Activated B cell treated with CpG ODN at 0.5 μM for 24 hours (primary cell): ENCODE measurements around the gene IKZF2. TPM values are rescaled to one million over a fixed set of nuclear protein-coding genes. Genes with fewer than 3 reads are reported as not detected.

ENCODE experiments used
- ATAC-seq: fragments of 200-7000 bp; cut with Tn5 transposase; one replicate; pipeline ENCODE4 v1.10.0; 2021; ENCODE audit warnings: low read depth, mild to moderate bottlenecking, moderate library complexity
- CTCF ChIA-PET: fragments of 350-600 bp; sonication (Branson Sonifier 250); formaldehyde crosslinking; loops from one replicate; lab custom pipeline; 2021; ENCODE audit warnings: antibody characterized with exemption; lab: Charles Lee
- POLR2A ChIA-PET: fragments of 350-600 bp; sonication (Branson Sonifier 250); formaldehyde crosslinking; loops from one replicate; lab custom pipeline; 2021; ENCODE audit warnings: antibody characterized with exemption; lab: Charles Lee
- DNase-seq: peaks from one replicate; pipeline ENCODE4 v3.0.0; 2022
- H3K27ac Mint-ChIP-seq: one replicate; pipeline ENCODE4 v1.8.0; 2020; ENCODE audit warnings: mixed read lengths
- H3K27me3 Mint-ChIP-seq: one replicate; pipeline ENCODE4 v1.8.0; 2021; ENCODE audit warnings: mixed read lengths
- H3K36me3 Mint-ChIP-seq: one replicate; pipeline ENCODE4 v1.8.0; 2021; ENCODE audit warnings: low read depth, mixed read lengths
- H3K4me1 Mint-ChIP-seq: one replicate; pipeline ENCODE4 v1.8.0; 2021; ENCODE audit warnings: mixed read lengths
- H3K4me3 Mint-ChIP-seq: one replicate; pipeline ENCODE4 v1.8.0; 2020; ENCODE audit warnings: mild to moderate bottlenecking, mixed read lengths
- H3K9me3 Mint-ChIP-seq: one replicate; pipeline ENCODE4 v1.8.0; 2020; ENCODE audit warnings: mixed read lengths
- intact Hi-C: fragments of 100-400 bp; cut with micrococcal nuclease; formaldehyde crosslinking; loops from one replicate; pipeline ENCODE4 v1.15.1; 2024
- total RNA-seq: library from RNA; stranded (reverse); gene quantifications from 2 replicates; pipeline ENCODE4 v1.2.3, GENCODE V29; 2022
- TF ChIP-seq, protein P1 (sequence below): fragments of 200-600 bp; IDR thresholded peaks from one replicate; pipeline ENCODE4 v1.8.0; 2022; ENCODE audit warnings: antibody characterized with exemption, mild to moderate bottlenecking

Gene IKZF2
- total RNA-seq, 1 donor from 2014 or later = 60.2 TPM

DNA sequence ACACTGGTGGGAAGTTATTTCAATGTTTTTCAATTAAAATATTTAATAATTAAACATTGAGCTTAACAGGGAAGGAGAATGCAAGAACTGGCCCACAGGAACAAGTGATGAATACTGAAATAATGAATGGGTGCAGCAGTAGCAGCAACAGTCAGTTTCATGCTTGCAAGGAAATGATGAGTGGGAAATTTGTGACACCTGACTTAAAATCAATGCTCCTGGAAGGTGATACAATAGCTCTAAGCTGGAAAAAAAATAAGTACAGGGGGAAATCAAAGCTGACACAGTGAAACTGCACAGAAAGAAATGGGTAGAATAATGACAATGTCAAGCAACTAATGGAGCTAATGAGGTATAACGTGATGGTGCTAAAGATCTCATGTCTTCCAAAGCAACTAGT lies 184.5 kb downstream of the IKZF2 start:
- no peak for DNase-seq
- no peaks in the 10 kb centered on the region for H3K9me3 Mint-ChIP-seq
- intact Hi-C loops = no loop called here
- POLR2A ChIA-PET = no interaction called here
- no peak overlapping the region for H3K27ac Mint-ChIP-seq
- H3K4me3 Mint-ChIP-seq = no peak overlapping the region
- CTCF ChIA-PET = no interaction called here
- TF ChIP-seq, protein P1, sequence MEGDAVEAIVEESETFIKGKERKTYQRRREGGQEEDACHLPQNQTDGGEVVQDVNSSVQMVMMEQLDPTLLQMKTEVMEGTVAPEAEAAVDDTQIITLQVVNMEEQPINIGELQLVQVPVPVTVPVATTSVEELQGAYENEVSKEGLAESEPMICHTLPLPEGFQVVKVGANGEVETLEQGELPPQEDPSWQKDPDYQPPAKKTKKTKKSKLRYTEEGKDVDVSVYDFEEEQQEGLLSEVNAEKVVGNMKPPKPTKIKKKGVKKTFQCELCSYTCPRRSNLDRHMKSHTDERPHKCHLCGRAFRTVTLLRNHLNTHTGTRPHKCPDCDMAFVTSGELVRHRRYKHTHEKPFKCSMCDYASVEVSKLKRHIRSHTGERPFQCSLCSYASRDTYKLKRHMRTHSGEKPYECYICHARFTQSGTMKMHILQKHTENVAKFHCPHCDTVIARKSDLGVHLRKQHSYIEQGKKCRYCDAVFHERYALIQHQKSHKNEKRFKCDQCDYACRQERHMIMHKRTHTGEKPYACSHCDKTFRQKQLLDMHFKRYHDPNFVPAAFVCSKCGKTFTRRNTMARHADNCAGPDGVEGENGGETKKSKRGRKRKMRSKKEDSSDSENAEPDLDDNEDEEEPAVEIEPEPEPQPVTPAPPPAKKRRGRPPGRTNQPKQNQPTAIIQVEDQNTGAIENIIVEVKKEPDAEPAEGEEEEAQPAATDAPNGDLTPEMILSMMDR = no peak
- ATAC-seq = no peak
- H3K27me3 Mint-ChIP-seq = no peaks in the 10 kb centered on the region
- peaks cover 9% of the 10 kb centered on the region for H3K4me1 Mint-ChIP-seq
- H3K36me3 Mint-ChIP-seq = no peaks in the 10 kb centered on the region

DNA sequence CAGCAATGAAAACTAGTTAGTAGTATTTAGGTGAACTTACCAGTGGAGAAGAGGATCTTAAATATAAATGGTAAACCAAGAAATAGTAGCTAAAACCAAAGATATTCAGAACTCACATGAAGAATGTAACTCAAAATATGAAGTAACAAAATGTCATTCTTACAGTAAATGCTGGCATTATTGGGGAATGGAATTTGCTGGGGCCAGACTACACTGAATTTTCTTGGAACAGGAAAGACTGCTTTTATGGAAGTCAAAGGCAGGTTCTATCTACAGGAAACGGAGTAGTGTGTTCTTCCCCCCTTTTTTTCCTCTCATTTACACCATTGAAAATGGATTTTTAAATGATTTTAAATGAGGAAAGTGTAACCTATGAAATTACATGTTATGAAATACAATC lies 188.7 kb downstream of the IKZF2 start:
- H3K9me3 Mint-ChIP-seq = no peaks in the 10 kb centered on the region
- H3K27ac Mint-ChIP-seq = no peak overlapping the region
- no peak overlapping the region for H3K4me3 Mint-ChIP-seq
- intact Hi-C loops = loop anchor here (2.0 kb wide), 1 partner anchor 14 kb away; no protein-coding TSS in a partner anchor
- TF ChIP-seq, protein P1 = no peak
- ATAC-seq = no peak
- POLR2A ChIA-PET = no interaction called here
- no peaks in the 10 kb centered on the region for H3K36me3 Mint-ChIP-seq
- H3K27me3 Mint-ChIP-seq = no peaks in the 10 kb centered on the region
- H3K4me1 Mint-ChIP-seq = peaks cover 14% of the 10 kb centered on the region
- CTCF ChIA-PET = no interaction called here
- DNase-seq = no peak

DNA sequence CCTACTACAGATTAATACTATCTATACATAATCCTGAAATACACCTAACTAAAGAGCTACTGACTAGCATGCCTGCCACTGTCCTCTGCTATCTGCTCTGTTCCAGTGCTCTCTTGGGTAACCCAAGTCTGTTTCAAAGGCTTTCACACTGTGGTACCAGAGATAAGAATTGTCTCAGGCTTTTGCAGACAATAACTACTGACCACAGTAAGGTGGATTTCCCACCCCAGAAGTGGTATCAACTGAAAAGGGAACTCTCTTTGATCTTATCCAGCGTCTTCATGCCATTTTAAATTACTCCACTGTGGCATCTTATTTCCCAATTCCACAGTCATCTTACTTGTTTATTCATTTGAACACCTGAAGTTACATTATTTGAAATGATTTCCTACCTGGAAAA lies 190.2 kb downstream of the IKZF2 start:
- intact Hi-C loops = no loop called here
- no peak overlapping the region for H3K4me3 Mint-ChIP-seq
- no peak overlapping the region for H3K27ac Mint-ChIP-seq
- ChIA-PET CTCF (no interaction called here), POLR2A (interaction anchor here (0.7 kb wide), 1 partner anchor 169 kb away, joined by 3 read pairs; no protein-coding TSS in a partner anchor)
- no peaks in the 10 kb centered on the region for H3K27me3 Mint-ChIP-seq
- no peak for ATAC-seq
- peaks cover 7% of the 10 kb centered on the region for H3K4me1 Mint-ChIP-seq
- TF ChIP-seq, protein P1 = no peak
- H3K9me3 Mint-ChIP-seq = no peaks in the 10 kb centered on the region
- no peaks in the 10 kb centered on the region for H3K36me3 Mint-ChIP-seq
- no peak for DNase-seq

DNA sequence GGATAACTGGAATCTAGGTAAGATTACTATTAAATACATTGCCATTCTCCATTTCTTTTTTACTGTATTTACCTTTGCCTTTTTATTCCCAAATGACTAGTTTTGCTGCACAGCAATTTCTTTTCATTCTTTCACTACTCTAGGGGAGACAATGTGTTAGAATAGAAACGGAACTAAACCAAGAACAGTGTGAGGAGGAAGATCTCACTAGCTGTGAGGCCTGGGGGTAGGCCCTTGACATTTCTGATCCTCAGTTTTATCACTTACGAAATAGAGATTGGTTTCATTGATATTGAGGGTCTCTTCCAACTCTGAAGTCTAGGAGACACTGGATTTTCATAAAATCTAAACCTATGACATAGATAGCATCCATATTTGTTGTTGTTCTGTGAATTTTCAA lies 191.1 kb downstream of the IKZF2 start:
- ATAC-seq (no peak), DNase-seq (no peak)
- intact Hi-C loops = no loop called here
- Mint-ChIP-seq H3K27ac (no peak overlapping the region), H3K36me3 (no peaks in the 10 kb centered on the region), H3K4me1 (peaks cover 7% of the 10 kb centered on the region), H3K27me3 (no peaks in the 10 kb centered on the region), H3K4me3 (no peak overlapping the region), H3K9me3 (no peaks in the 10 kb centered on the region)
- CTCF ChIA-PET = no interaction called here
- TF ChIP-seq, protein P1 = no peak
- POLR2A ChIA-PET = interaction anchor here (0.7 kb wide), 1 partner anchor 170 kb away, joined by 3 read pairs; no protein-coding TSS in a partner anchor

DNA sequence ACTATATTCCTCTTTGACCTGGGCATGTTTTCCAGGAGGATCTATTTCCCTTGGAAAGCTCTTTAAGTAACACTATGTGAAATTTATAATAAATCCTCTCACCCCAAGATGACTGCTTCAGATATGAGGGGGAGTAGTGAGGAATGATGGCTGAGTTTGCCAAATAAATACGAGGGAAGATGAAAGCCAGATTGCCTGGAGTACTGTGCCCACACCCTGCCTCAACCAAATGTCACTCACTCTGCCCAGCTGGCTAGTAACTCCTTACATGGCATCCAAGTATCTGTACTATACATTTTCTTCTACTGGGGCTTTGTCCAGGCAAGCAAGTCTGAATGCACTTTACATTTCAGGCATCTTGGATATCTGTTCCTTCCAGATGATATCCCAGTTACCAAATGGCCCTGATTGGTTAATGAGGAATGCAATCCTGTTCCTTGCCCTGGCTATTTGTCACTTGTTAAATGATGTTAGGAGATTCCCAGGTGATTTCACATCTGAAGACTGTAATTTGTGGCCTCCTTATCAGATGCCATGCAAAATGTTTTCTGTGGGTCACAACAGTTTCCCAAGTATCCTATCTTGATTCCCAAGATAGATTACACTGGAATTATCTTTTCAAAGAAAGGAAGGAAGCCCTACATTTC lies 191.8 kb downstream of the IKZF2 start:
- Mint-ChIP-seq H3K36me3 (no peaks in the 10 kb centered on the region), H3K27me3 (no peaks in the 10 kb centered on the region), H3K9me3 (peaks cover 3% of the 10 kb centered on the region), H3K4me3 (no peak overlapping the region), H3K27ac (no peak overlapping the region), H3K4me1 (peaks cover 7% of the 10 kb centered on the region)
- no peak for DNase-seq
- CTCF ChIA-PET = no interaction called here
- intact Hi-C loops = no loop called here
- POLR2A ChIA-PET = no interaction called here
- TF ChIP-seq, protein P1 = no peak
- no peak for ATAC-seq
